Measurements from ENCODE around the gene TTC21A.

TTC21A gene

DNA sequence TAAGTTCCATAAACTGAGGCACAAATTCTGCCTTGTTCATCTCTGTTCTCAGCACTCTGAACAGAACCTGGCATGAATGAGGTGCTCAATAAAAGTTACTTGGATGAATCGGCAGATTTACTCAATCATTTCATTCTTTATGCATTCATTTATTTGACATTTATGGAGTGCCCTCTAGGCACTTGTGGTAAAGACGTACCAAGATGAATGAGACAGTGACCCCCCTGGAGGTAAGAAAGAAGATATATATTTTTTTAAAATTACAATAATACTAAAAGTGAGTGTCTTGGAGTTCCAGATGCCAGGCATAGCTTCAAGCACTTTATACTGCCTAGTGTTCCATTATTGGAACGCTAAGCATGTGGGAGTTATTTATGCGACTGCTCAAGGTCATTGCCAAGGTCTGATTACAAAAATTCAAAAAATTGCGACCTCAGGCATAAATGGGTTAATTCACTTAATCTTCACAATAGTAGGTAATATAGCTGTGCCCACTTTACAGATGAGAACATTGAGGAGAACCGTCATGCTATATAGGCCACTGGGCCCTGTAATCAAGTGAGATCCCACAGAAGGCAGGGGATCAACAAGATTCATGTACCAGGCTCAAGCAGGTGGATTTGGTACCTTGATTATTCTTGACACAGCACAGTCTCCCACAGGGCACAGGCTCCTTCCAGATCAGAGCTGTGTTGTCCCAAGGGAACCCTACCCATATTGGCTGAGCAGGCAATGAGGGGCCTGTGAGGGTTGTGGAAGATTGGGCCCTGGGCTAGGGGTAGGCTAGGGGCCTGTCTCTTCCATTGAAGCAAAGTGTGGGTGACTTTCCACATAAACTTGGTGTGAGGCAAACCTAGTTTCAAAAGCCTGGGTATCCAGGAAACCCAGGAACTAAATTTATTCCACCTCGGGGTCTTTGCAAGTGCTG, 74.2 kb downstream of the TTC21A start:
- no peak for DNase-seq

- no peak for DNase-seq
Measured at GRCh38 chr3:39183211-39184080, 76.0 kb downstream of the TTC21A start.

- DNase-seq, result no peak
Measured at GRCh38 chr3:39184081-39184967, 76.8 kb downstream of the TTC21A start.

- no peak for DNase-seq
Measured at GRCh38 chr3:39184968-39185285, 77.4 kb downstream of the TTC21A start.

DNA sequence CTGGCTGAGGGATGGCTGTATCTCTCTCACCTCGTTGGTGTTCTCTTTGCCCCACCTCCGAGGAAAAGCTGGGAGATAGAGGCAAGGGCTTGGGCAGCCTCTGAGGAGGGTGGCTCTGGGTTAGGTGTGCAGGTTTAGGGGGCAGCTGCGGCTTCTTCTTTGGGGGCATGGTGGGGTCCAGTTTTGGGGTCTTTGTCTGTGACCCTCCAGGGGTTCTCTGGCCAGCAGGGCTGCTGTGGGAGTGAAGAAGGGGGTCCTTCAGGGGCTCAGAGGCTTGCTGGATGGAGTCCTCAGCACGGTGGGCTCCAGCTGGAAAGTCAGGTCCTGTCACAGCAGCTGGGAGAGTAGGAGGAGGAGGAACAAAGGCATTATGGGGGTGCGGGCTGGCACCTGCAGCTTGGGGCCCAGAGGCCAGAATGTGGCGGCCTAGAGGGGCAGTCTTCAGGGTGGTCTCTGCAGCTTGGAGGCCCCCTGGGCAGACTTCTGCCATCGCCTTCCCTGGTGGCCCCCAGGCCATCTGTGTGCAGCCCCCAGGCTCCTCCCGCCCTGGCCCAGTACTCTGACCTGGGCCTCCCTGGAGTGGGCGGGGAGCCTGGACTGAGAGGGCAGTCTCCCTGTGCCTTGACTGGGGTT, 78.0 kb downstream of the TTC21A start:
- no peak for DNase-seq

GRCh38 chr3:39185959-39186691, 78.6 kb downstream of the TTC21A start:
- no peak for DNase-seq

GRCh38 chr3:39186692-39187151, 79.2 kb downstream of the TTC21A start:
- DNase-seq, result no peak

DNA sequence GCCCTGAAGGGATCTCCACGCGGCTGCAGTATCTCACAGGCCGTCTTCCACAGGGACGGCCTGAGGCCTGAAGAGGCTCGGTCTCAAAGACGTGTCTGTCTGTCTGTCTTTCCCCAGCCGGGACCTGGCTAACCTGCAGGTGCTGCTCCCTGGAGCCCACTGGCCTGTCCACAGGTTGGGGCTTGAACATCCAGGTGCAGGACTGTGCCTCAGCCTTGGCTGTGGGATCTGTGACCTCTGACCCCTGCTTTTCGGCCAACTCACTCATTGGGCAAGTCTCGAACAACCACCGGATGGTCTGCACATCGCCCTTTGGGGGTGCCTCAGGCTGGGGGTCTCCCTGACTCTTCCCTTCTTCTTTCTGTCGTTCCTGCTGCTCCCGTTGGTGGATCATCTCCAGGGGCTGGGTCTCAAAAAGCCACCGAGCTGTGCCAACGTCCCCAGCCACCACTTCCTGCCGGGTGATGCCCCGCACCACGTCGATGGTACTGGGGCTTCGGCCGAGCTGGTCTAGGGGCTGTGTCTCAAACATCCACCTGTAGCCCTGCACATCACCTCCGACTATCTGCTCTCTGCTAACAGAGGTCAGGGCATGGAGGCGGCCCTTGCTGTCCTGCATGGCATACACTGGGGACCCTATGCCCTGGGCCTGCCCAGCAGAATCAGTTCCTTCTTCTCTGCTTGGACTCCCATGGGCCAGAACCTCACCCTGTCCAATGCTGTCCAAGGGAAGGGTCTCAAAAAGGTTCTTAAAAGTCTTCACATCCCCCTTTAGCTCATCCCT, 80.1 kb downstream of the TTC21A start:
- DNase-seq, result no peak

All from CD4-positive, alpha-beta T cell treated with Interleukin-10 for 1 hour (primary cell).